ENCODE results near the gene KRT9. TPM values are rescaled to one million over a fixed set of nuclear protein-coding genes. Genes with fewer than 3 reads are reported as not detected.
A peak's percentile ranks its signal among the peaks of the same experiment; 100 is the strongest.

The KRT9 gene
- total and polyA plus RNA-seq, 10 of the 15 experiments (the other 5 are each of a cell fraction or from before 2014, with no cell fraction given) = not detected

GRCh38 chr17:41547921-41548843 lies 23.7 kb downstream of the KRT9 start:
- ChIA-PET RAD21 (ENCODE audit: unreplicated experiment) (interaction anchor here (1.1 to 3.3 kb wide), 10 partner anchors 10 to 929 kb away, joined by 3 to 32 read pairs (median 4); no protein-coding TSS in a partner anchor), CTCF (interaction anchor here (0.6 to 6.3 kb wide), 28 partner anchors 8 to 931 kb away, joined by 3 to 146 read pairs (median 5); no protein-coding TSS in a partner anchor), POLR2A (interaction anchor here (0.9 to 1.1 kb wide), 2 partner anchors 115 to 637 kb away, joined by 3 read pairs; no protein-coding TSS in a partner anchor), SMC1A (ENCODE audit: uncharacterized antibody, unreplicated experiment) (interaction anchor here (0.6 to 5.3 kb wide), 14 partner anchors 13 to 929 kb away, joined by 3 to 34 read pairs (median 4); no protein-coding TSS in a partner anchor)
- Histone ChIP-seq H4K20me1 (ENCODE audit: control insufficient read depth, insufficient read depth) (no peaks in the 10 kb centered on the region), H3K27me3 (replicated peaks in 1 of 2; ENCODE audit: control insufficient read depth in 2 of 2, insufficient read depth in 2 of 2, low read length in 1 of 2) (no peaks in the 10 kb centered on the region; a peak in 2 of 4 replicates), H3K4me2 (ENCODE audit: control insufficient read depth, insufficient read depth) (no peak overlapping the region), H3K4me3 (no peak overlapping the region), H3K9me3 (replicated peaks; ENCODE audit: control insufficient read depth, insufficient read depth, low read length) (no peaks in the 10 kb centered on the region; the same call in 2 of the 3 replicates), H2AFZ (ENCODE audit: control insufficient read depth, low read depth, low read length) (no peak overlapping the region), H3K4me1 (ENCODE audit: control insufficient read depth, insufficient read depth, low read length) (no peaks in the 10 kb centered on the region), H3K9ac (ENCODE audit: control insufficient read depth, insufficient read depth, low read length) (no peak overlapping the region), H3K79me2 (ENCODE audit: control insufficient read depth, insufficient read depth, low read length) (no peaks in the 10 kb centered on the region), H3K27ac (ENCODE audit: control insufficient read depth, insufficient read depth) (no peak overlapping the region), H3K36me3 (ENCODE audit: control insufficient read depth in 2 of 2, insufficient read depth in 2 of 2, low read length in 1 of 2) (no peaks in the 10 kb centered on the region)
- FAIRE-seq (no peak), ATAC-seq (peak; percentile 19; the same call in 1 of the 3 replicates), DNase-seq (ENCODE audit: low read depth, low spot score) (no peak)
- BruUV-seq (replicated peaks) = no TSS peak
- intact Hi-C loops (cut with micrococcal nuclease; ENCODE audit: unreplicated experiment) = loop anchor here (2.0 kb wide), 2 partner anchors 691 to 745 kb away; no protein-coding TSS in a partner anchor
- in situ Hi-C loops (cut with MboI) = loop anchor here (5.0 kb wide), 2 partner anchors 114 to 641 kb away; no protein-coding TSS in a partner anchor
- TF ChIP-seq GABPA (IDR thresholded peaks at IDR 0.05; ENCODE audit: low read depth) (no peak), RCOR1 (conservative IDR thresholded peaks at IDR 0.05; ENCODE audit: low read depth, low read length) (no peak), RELB (IDR thresholded peaks at IDR 0.05; ENCODE audit: low read depth) (no peak), HDAC2 (IDR thresholded peaks at IDR 0.05) (no peak), RBBP5 (conservative IDR thresholded peaks at IDR 0.05) (no peak), NRF1 (conservative IDR thresholded peaks at IDR 0.05; ENCODE audit: low read depth, low read length) (no peak), USF1 (IDR thresholded peaks at IDR 0.05; ENCODE audit: borderline replicate concordance, extremely low read length, insufficient read depth, low read depth, low read length) (no peak)
- TF ChIP-seq, protein P1, sequence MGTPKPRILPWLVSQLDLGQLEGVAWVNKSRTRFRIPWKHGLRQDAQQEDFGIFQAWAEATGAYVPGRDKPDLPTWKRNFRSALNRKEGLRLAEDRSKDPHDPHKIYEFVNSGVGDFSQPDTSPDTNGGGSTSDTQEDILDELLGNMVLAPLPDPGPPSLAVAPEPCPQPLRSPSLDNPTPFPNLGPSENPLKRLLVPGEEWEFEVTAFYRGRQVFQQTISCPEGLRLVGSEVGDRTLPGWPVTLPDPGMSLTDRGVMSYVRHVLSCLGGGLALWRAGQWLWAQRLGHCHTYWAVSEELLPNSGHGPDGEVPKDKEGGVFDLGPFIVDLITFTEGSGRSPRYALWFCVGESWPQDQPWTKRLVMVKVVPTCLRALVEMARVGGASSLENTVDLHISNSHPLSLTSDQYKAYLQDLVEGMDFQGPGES (IDR thresholded peaks at IDR 0.05) = no peak
- TF ChIP-seq, protein P2, sequence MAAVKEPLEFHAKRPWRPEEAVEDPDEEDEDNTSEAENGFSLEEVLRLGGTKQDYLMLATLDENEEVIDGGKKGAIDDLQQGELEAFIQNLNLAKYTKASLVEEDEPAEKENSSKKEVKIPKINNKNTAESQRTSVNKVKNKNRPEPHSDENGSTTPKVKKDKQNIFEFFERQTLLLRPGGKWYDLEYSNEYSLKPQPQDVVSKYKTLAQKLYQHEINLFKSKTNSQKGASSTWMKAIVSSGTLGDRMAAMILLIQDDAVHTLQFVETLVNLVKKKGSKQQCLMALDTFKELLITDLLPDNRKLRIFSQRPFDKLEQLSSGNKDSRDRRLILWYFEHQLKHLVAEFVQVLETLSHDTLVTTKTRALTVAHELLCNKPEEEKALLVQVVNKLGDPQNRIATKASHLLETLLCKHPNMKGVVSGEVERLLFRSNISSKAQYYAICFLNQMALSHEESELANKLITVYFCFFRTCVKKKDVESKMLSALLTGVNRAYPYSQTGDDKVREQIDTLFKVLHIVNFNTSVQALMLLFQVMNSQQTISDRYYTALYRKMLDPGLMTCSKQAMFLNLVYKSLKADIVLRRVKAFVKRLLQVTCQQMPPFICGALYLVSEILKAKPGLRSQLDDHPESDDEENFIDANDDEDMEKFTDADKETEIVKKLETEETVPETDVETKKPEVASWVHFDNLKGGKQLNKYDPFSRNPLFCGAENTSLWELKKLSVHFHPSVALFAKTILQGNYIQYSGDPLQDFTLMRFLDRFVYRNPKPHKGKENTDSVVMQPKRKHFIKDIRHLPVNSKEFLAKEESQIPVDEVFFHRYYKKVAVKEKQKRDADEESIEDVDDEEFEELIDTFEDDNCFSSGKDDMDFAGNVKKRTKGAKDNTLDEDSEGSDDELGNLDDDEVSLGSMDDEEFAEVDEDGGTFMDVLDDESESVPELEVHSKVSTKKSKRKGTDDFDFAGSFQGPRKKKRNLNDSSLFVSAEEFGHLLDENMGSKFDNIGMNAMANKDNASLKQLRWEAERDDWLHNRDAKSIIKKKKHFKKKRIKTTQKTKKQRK (IDR thresholded peaks at IDR 0.05; ENCODE audit: low read depth, low read length) = no peak
- 31% methylated on average over 23 of the region's 23 CpGs for WGBS (ENCODE audit: insufficient coverage, insufficient replicate concordance, low lambda C conversion rate, missing lambda C conversion rate)
